Measurements from ENCODE around the gene OSBPL10.

- no peak for TF ChIP-seq CTCF (IDR thresholded peaks at IDR 0.05; ENCODE audit: poor library complexity, severe bottlenecking)
- no peak for TF ChIP-seq TAF1 (IDR thresholded peaks at IDR 0.05; ENCODE audit: low read depth)
- TF ChIP-seq POLR2AphosphoS5 (IDR thresholded peaks at IDR 0.05): no peak
- TF ChIP-seq EZH2 (IDR thresholded peaks at IDR 0.05; ENCODE audit: borderline replicate concordance, insufficient read depth, low read length, poor library complexity, severe bottlenecking): no peak
- TF ChIP-seq REST (IDR thresholded peaks at IDR 0.05; ENCODE audit: borderline replicate concordance): no peak
- TF ChIP-seq EP300 (conservative IDR thresholded peaks at IDR 0.05; ENCODE audit: poor library complexity, severe bottlenecking): no peak
- no peak for TF ChIP-seq MXI1 (conservative IDR thresholded peaks at IDR 0.05; ENCODE audit: poor library complexity, severe bottlenecking)
- TF ChIP-seq RAD21 (conservative IDR thresholded peaks at IDR 0.05): no peak
These were observed 61.5 kb downstream of the OSBPL10 start for GRCh38 chr3:31919528-31919927.

All from neural cell (in vitro differentiated cells).